Mucosa of stomach (tissue), 1 donor: Measurements from ENCODE around the gene POGZ.

Source experiments
- H3K27me3 ChIP-seq: one replicate; pipeline ENCODE4 v1.7.0; 2013; ENCODE audit warnings: mild to moderate bottlenecking, low read length; ENCODE audit not compliant: control insufficient read depth, insufficient read depth
- H3K36me3 ChIP-seq: one replicate; pipeline ENCODE4 v1.7.0; 2013; ENCODE audit warnings: low read length; ENCODE audit not compliant: control insufficient read depth, insufficient read depth
- H3K4me1 ChIP-seq: one replicate; pipeline ENCODE4 v1.7.0; 2013; ENCODE audit warnings: mild to moderate bottlenecking, low read length; ENCODE audit not compliant: control insufficient read depth, insufficient read depth
- H3K4me3 ChIP-seq: one replicate; pipeline ENCODE4 v1.7.0; 2013; ENCODE audit warnings: low read length
- H3K9ac ChIP-seq: one replicate; pipeline ENCODE4 v1.7.0; 2013; ENCODE audit warnings: mild to moderate bottlenecking, low read length, moderate library complexity
- H3K9me3 ChIP-seq: one replicate; pipeline ENCODE4 v1.7.0; 2013; ENCODE audit warnings: mild to moderate bottlenecking, low read length, moderate library complexity; ENCODE audit not compliant: control insufficient read depth
- donor health status: Pancreatic carcinoma.

The POGZ gene

DNA sequence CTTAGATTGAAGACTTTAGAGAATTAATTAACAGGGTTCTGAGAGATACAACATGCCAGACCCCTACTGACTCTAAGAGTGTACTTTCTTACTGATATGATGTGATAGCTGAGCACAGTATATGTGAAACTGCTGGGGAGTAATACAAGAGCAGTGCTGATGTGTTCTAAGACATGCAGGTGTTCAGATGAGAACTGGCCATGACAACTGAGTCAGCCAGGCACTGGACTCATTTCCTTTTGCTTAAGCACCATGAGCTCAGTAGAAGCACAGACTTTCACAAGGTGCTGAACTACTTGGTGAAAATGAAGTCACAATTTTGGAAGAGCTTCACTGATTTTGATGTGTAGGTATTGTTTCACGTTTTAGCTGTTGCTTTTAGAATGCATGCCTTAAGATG is 15.9 kb upstream of the POGZ start:
- Histone ChIP-seq H3K27me3 (no peaks in the 10 kb centered on the region), H3K36me3 (no peaks in the 10 kb centered on the region), H3K4me3 (no peak overlapping the region), H3K4me1 (no peaks in the 10 kb centered on the region), H3K9ac (no peak overlapping the region), H3K9me3 (no peaks in the 10 kb centered on the region)

DNA sequence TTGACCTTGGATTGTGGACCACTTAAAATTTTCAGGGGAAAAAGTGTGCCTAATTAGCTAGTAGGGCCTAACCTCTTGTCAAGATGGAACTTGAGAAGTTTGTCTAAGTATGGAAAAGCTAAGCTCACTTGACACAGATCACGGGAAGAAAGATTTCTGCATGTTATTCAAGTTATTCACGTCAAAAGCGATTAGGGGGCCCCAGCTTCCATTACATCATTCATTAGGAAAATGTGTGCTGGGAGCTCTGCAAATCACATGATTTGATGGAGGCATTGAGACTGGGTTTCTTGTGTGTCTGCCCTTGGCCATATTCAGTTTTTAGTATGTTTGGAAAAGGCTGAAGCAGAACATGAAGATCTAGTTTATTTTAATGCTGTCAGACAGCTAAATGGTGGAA is 15.5 kb upstream of the POGZ start:
- H3K27me3 ChIP-seq: no peaks in the 10 kb centered on the region
- H3K9me3 ChIP-seq: no peaks in the 10 kb centered on the region

DNA sequence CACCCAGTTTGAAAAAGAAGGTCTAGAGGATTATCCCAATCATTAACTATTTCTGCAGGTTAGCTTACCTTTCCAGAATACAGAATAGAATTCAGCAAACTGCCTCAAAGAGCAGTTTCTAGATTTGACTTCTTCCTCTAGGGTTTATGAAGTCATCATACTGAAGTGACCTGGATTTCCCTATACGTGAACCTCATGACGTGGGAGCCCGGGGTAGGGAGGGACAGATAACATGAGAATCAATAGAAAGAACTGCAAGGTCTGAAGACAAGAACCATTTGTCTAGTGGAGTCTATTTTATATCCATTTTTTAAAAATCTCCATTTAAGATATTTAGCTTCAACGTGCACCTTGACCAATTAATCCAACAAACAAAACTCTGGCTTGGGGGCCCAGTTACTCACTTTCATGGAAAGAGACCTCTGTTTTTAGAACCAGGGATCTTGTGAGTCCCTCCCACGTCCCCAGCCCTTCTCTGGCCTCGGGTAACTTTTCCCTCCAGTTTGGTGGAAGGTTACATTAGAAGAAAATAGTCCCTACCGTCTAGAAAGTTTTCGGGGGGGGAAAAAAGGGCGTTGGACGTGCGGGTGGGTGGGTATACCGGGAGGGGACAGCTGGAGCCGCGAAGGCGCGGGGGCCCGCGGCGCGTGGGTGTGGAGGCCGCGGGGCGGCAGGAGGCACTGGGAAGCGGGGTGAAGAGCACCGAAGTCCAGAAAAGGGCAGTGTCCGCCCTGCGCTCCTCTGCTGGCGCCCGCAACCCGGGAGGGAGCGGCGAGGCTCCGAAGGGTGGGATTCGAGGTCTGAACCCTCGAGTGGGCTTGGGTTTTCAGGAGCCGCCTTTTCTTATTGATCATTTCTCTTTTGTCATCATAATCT is 13.8 kb upstream of the POGZ start:
- Histone ChIP-seq H3K9ac (peak overlapping the region; percentile 83), H3K27me3 (no peaks in the 10 kb centered on the region), H3K4me1 (no peaks in the 10 kb centered on the region), H3K9me3 (no peaks in the 10 kb centered on the region), H3K4me3 (peak overlapping the region; percentile 6), H3K36me3 (no peaks in the 10 kb centered on the region)

More for the DNA sequence above, 15.5 kb upstream of the POGZ start:
- no peak overlapping the region for H3K4me3 ChIP-seq
- H3K4me1 ChIP-seq: no peaks in the 10 kb centered on the region
- no peaks in the 10 kb centered on the region for H3K36me3 ChIP-seq
- H3K9ac ChIP-seq: no peak overlapping the region

DNA sequence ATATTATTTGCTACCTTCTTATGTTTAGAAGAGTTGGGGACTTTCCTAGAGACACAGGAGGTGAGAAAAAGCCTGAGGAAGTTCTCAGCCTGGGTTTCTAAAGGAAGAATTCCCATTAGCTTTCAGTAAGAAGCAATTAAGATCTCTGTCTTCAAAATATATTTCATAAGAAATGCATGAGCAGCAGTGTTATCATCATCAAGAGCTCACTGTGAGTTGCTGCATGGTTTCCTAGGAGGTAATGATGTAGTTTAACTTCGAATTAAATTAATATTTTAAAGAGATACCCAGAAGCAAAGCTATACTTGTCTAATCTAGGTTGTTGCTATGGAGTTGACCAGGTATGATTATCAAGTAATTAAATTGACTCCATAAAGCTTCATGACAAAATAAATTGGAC is 5.7 kb upstream of the POGZ start:
- H3K9ac ChIP-seq: no peak overlapping the region
- no peak overlapping the region for H3K4me3 ChIP-seq
- H3K36me3 ChIP-seq: no peaks in the 10 kb centered on the region
- H3K27me3 ChIP-seq: no peaks in the 10 kb centered on the region
- no peaks in the 10 kb centered on the region for H3K9me3 ChIP-seq
- H3K4me1 ChIP-seq: peaks cover 1% of the 10 kb centered on the region

DNA sequence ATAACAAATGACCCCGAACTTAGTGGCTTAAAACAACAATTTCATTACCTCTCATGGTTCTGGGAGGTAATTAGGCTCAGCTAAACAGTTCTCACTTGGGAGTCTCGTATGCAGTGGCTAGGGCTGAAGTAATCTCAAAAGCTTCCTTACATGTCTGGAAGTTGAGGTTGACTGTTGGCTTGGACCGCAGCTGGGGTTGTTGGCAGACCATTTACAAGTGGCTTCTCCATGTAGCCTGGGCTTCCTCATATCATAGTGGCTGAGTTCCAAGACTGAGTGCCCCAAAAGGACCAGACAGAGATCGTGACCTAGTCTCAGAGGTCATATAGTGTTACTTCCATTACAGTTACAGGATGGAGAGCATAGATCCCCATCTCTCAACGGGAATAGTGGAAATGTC is 2.4 kb upstream of the POGZ start:
- Histone ChIP-seq H3K9ac (no peak overlapping the region), H3K9me3 (no peaks in the 10 kb centered on the region), H3K4me1 (peaks cover 15% of the 10 kb centered on the region), H3K36me3 (no peaks in the 10 kb centered on the region), H3K4me3 (no peak overlapping the region), H3K27me3 (no peaks in the 10 kb centered on the region)

DNA sequence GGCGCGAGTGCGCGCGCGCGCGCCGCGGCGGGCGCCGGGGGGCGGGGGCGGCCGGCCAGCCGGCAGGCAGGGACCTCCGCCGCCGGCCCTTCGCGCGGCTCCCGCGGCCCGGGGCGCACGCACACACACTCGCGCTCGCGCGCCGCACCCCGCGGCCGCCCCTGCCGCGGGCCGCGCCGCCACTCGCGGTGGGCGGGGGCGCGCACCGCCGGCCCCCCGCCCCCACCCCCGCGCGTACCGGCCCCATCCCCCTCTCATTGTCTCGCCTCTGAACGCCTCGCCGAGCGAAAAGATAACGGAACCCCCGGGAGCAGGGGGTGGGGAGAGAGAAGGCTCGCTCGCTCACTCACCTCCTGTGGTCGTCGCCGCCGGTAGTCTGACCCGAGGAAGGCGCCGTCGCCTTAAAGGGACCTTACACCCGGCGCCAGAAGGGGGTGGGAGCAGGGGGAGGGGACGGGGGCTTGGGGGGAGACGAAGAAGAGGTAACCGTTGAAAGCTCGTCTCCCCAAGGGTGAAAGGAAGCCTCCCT is 428 bp downstream of the POGZ start:
- Histone ChIP-seq H3K27me3 (no peaks in the 10 kb centered on the region), H3K9me3 (no peaks in the 10 kb centered on the region), H3K4me1 (peaks cover 15% of the 10 kb centered on the region), H3K36me3 (no peaks in the 10 kb centered on the region), H3K4me3 (no peak overlapping the region), H3K9ac (no peak overlapping the region)

DNA sequence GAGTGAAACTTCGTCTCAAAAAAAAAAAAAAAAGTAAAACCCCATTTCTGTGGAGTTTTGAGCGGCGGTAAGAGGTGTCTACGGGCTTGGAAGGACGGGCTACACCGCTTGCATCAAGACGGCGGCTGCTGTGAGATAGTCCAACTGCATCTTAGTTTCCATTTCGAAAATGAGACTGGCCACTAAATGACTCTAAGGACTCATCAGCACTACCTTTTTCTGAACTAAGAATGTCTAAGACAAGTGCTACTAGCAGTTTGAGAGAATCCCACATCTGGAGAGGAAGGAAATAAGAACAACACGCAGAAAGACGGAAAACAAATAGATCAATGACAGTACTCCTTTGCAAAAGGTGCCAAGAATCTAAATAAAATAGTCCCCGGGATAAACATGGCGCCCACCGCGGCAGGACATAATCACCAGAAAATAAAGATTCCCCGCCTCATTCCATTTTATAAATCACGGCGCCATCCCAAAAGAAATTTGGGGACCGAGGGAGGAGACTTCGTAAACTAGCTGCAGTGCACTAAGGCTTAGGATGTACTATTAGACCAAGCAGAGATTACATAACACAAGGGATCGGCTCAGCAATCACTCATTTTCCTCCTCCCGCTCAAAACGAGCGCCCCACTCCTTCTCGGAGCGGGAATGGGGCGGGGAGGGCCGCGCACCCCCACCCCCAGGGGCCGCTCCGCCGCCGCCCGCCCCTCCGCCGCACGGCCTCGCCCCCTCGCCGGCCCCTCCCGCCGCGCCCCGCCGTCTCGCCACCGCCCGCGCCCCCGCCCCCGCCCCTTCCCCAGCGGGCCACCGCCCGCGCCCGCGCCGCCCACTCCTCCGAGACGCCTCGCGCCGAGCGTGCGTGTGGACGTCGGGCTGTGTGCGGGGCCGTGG is 1.1 kb downstream of the POGZ start:
- peak overlapping the region; percentile 88 for H3K9ac ChIP-seq
- peak overlapping the region; percentile 53 for H3K4me3 ChIP-seq
- peaks cover 15% of the 10 kb centered on the region for H3K4me1 ChIP-seq
- H3K36me3 ChIP-seq: no peaks in the 10 kb centered on the region
- H3K27me3 ChIP-seq: no peaks in the 10 kb centered on the region
- H3K9me3 ChIP-seq: no peaks in the 10 kb centered on the region

DNA sequence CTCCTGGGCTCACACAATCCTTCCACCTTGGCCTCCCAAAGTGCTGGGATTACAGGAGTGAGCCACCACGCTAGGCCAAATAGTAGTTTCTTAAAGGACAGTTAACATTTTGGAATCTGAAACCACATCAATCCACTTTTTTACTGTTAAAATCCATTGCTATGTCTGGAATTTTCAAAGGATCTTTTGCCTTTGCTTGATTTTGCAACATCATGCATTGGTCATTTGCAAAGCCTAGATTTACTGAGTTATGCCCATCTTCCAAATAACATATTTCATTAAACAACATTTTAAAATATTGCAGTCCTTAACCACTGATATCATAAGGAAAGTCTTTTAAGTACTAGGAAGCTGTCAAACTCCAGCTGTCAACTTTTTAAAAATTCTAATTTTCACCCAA is 3.3 kb downstream of the POGZ start:
- H3K27me3 ChIP-seq: no peaks in the 10 kb centered on the region
- peaks cover 15% of the 10 kb centered on the region for H3K4me1 ChIP-seq
- no peak overlapping the region for H3K4me3 ChIP-seq
- no peaks in the 10 kb centered on the region for H3K36me3 ChIP-seq
- H3K9me3 ChIP-seq: no peaks in the 10 kb centered on the region
- H3K9ac ChIP-seq: no peak overlapping the region

DNA sequence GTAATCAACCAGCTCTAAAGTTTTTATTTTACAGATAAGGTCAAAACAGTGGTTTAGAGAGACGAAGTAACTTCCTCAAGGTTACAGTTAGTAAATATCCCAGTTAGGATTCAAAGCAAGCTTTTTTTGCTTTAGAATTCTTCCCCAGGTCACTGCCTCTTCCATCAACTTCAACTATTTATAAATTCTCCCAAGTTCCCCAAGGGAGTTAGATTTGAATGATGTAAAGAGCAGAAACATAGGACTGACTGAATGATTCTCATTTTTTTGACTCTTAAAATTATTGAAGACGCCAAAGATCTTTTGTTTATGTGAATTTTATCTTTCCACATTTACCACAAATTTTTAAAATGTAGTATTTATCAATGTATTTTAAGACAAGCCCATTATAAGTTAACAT is 4.1 kb downstream of the POGZ start:
- no peaks in the 10 kb centered on the region for H3K27me3 ChIP-seq
- H3K9ac ChIP-seq: no peak overlapping the region
- H3K4me3 ChIP-seq: no peak overlapping the region
- H3K9me3 ChIP-seq: no peaks in the 10 kb centered on the region
- peaks cover 15% of the 10 kb centered on the region for H3K4me1 ChIP-seq
- no peaks in the 10 kb centered on the region for H3K36me3 ChIP-seq

DNA sequence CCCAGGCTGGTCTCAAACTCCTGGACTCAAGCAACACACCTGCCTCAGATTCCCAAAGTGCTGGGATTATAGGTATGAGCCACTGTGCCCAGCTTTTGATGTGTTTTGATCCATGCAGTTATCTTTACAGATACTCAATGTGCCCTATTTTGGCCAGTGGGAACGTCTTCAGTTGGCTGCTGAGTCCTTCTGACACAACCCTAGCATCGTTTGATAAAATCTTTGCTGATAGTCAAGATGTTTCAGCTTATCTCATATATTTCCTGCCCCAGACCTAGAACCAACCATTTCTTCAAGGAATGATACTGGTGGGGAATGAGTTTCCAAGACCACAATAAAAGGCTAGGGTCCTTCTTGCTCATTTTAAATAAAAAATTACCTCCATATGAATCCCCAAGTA is 11.6 kb downstream of the POGZ start:
- no peaks in the 10 kb centered on the region for H3K9me3 ChIP-seq
- no peaks in the 10 kb centered on the region for H3K36me3 ChIP-seq
- no peak overlapping the region for H3K9ac ChIP-seq
- H3K4me3 ChIP-seq: no peak overlapping the region
- H3K4me1 ChIP-seq: peaks cover 7% of the 10 kb centered on the region
- H3K27me3 ChIP-seq: no peaks in the 10 kb centered on the region

DNA sequence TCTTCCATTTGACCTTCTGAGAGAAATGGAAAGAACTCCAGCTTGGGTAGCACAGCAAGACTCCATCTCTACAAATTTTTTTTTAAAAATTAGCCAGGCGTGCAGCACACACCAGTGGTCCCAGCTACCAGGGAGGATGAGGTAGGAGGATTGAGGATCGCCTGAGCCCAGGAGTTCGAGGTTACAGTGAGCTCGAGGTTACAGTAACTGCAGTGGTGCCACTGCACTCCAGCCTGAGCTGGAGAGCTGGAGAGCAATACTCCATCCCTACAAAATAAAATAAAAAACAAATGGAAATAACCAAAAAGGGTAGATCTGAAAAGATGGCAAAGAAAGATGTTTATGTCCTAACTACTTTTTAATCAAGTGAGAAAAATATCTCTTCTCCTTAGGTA is 14.5 kb downstream of the POGZ start:
- no peaks in the 10 kb centered on the region for H3K36me3 ChIP-seq
- no peaks in the 10 kb centered on the region for H3K27me3 ChIP-seq
- no peaks in the 10 kb centered on the region for H3K9me3 ChIP-seq
- no peak overlapping the region for H3K4me3 ChIP-seq
- H3K4me1 ChIP-seq: peaks cover 7% of the 10 kb centered on the region
- no peak overlapping the region for H3K9ac ChIP-seq
